HUES48 (cell line): ENCODE results near the gene GAPVD1.
"Not testable (repeated sequence)": the region's sequence is repeated elsewhere in the genome, so short reads cannot be mapped to it uniquely, and the experiment has no call there.

ENCODE experiments used
- H3K27ac ChIP-seq: one replicate; pipeline ENCODE4 v1.7.0; 2013; ENCODE audit warnings: low read depth, low read length, inconsistent platforms
- H3K27me3 ChIP-seq: 2 replicates; pipeline ENCODE4 v1.6.1; 2013; ENCODE audit warnings: mild to moderate bottlenecking, low read length; ENCODE audit not compliant: control insufficient read depth, insufficient read depth
- H3K36me3 ChIP-seq: 2 replicates; pipeline ENCODE4 v1.6.1; 2013; ENCODE audit warnings: low read length; ENCODE audit not compliant: control insufficient read depth, insufficient read depth
- H3K4me1 ChIP-seq: 2 replicates; pipeline ENCODE4 v1.6.1; 2013; ENCODE audit warnings: mild to moderate bottlenecking, low read length; ENCODE audit not compliant: control insufficient read depth, insufficient read depth
- H3K4me3 ChIP-seq: 2 replicates; pipeline ENCODE4 v1.5.1; 2013; ENCODE audit warnings: mild to moderate bottlenecking, low read depth, low read length
- H3K9ac ChIP-seq: 2 replicates; pipeline ENCODE4 v1.6.1; 2013; ENCODE audit warnings: mild to moderate bottlenecking, low read depth, low read length, moderate library complexity
- H3K9me3 ChIP-seq: 2 replicates; pipeline ENCODE4 v1.6.1; 2013; ENCODE audit warnings: low read length; ENCODE audit not compliant: control insufficient read depth, insufficient read depth

The GAPVD1 gene

DNA sequence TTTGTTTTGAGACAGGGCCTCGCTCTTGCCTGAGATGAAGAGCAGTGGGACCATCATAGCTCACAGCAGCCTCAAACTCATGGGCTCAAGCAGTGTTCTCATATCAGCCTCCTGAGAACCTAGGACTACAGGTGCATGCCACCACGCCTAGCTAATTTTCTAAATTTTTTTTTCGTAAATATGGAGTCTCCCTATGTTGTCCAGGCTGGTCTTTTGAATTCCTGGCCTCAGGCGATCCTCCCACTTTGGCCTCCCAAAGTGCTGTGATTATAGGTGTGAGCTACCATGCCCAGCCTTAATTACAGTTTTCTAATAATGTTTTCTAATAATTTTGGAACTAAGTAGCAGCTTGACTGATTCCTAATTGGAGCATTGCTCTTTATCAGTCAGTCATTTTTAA, 15.1 kb downstream of the GAPVD1 start:
- no peak overlapping the region for H3K9ac ChIP-seq
- H3K4me1 ChIP-seq = peaks cover 21% of the 10 kb centered on the region
- no peaks in the 10 kb centered on the region; the same call in 1 of the 2 replicates for H3K36me3 ChIP-seq
- no peak overlapping the region for H3K27ac ChIP-seq
- H3K4me3 ChIP-seq = no peak overlapping the region
- no peaks in the 10 kb centered on the region for H3K9me3 ChIP-seq
- H3K27me3 ChIP-seq = no peaks in the 10 kb centered on the region

DNA sequence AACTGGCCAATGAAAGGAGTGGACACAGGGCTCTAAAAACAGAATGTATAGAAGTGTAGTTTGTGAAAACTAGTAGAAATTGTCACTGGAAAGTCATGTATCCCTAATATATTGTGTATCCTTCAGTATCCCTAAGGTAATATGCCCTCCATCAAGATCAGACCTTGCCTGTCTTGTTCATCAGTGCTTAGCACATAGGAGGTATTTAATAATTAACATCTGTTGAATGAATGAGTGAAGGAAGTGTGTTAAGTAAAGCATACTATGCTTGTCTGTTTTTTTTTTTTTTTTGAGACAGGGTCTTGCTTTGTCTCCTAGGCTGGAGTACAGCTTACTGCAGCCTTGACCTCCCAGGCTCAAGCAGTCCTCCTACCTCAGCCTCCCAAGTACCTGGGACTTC, 15.8 kb downstream of the GAPVD1 start:
- Histone ChIP-seq H3K9me3 (no peaks in the 10 kb centered on the region), H3K4me1 (peaks cover 15% of the 10 kb centered on the region), H3K9ac (no peak overlapping the region), H3K4me3 (no peak overlapping the region), H3K36me3 (no peaks in the 10 kb centered on the region; the same call in 1 of the 2 replicates), H3K27ac (no peak overlapping the region), H3K27me3 (no peaks in the 10 kb centered on the region)

DNA sequence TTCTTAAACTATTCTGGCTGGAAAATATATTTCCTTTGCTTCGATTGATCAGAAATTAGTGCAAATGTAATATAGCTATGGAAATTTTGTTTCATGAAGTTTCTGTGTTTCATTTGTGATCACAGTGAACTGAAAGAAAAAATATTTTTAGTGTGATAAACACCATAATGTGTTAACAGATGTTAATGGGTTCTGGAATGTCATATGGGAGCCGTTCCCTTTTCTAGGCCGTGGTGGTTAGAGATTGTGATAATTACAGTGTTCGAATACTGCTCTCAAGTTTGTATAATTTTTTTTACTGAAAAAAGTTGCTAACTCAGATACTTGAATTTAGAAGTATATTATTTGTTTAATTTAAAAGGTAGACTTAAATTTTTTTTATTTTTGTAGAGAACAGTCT, 19.3 kb downstream of the GAPVD1 start:
- H3K36me3 ChIP-seq = no peaks in the 10 kb centered on the region; the same call in 1 of the 2 replicates
- H3K9ac ChIP-seq = no peak overlapping the region
- H3K4me3 ChIP-seq = no peak overlapping the region
- H3K9me3 ChIP-seq = no peaks in the 10 kb centered on the region
- H3K27ac ChIP-seq = no peak overlapping the region
- peaks cover 4% of the 10 kb centered on the region; the same call in 1 of the 2 replicates for H3K4me1 ChIP-seq
- no peaks in the 10 kb centered on the region for H3K27me3 ChIP-seq

DNA sequence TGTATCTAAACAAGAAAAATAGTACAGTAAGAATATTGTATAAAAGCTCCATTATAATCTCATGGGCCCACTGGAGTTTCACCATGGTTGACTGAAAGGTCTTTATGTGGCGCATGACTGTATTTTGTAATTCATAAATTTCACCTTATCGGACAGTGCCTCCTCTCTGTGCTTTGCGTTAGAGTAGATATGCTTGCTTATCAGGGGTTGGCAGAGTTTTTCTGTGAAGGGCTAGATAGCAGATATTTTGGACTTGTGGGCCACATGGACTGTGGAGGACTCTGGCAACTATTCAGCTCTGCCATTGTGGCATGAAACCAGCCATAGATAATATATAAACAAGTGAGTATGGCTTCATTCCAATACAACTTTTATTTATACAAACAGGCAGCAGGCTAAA, 23.2 kb downstream of the GAPVD1 start:
- no peaks in the 10 kb centered on the region for H3K36me3 ChIP-seq

GRCh38 chr9:125286935-125287433, 25.4 kb downstream of the GAPVD1 start:
- not testable (repeated sequence) for H3K27me3 ChIP-seq, H3K36me3 ChIP-seq, H3K9ac ChIP-seq, H3K4me1 ChIP-seq, H3K9me3 ChIP-seq, H3K27ac ChIP-seq, H3K4me3 ChIP-seq

More for the DNA sequence above, 23.2 kb downstream of the GAPVD1 start:
- no peak overlapping the region for H3K9ac ChIP-seq
- H3K27me3 ChIP-seq = no peaks in the 10 kb centered on the region
- no peak overlapping the region for H3K4me3 ChIP-seq
- no peaks in the 10 kb centered on the region for H3K9me3 ChIP-seq
- no peaks in the 10 kb centered on the region for H3K4me1 ChIP-seq
- H3K27ac ChIP-seq = no peak overlapping the region

GRCh38 chr9:125293134-125293533, 31.5 kb downstream of the GAPVD1 start:
- Histone ChIP-seq H3K9me3 (no peaks in the 10 kb centered on the region), H3K27ac (no peak overlapping the region), H3K4me1 (no peaks in the 10 kb centered on the region), H3K36me3 (no peaks in the 10 kb centered on the region), H3K9ac (no peak overlapping the region), H3K27me3 (no peaks in the 10 kb centered on the region), H3K4me3 (no peak overlapping the region)

GRCh38 chr9:125295657-125296056, 34.0 kb downstream of the GAPVD1 start:
- H3K9me3 ChIP-seq = no peaks in the 10 kb centered on the region
- no peaks in the 10 kb centered on the region for H3K27me3 ChIP-seq
- no peak overlapping the region for H3K27ac ChIP-seq
- no peaks in the 10 kb centered on the region for H3K4me1 ChIP-seq
- H3K9ac ChIP-seq = no peak overlapping the region
- H3K4me3 ChIP-seq = no peak overlapping the region
- peaks cover 6% of the 10 kb centered on the region for H3K36me3 ChIP-seq

GRCh38 chr9:125296843-125297372, 35.3 kb downstream of the GAPVD1 start:
- Histone ChIP-seq H3K4me3 (no peak overlapping the region), H3K36me3 (peaks cover 9% of the 10 kb centered on the region), H3K9ac (no peak overlapping the region), H3K4me1 (no peaks in the 10 kb centered on the region), H3K27me3 (no peaks in the 10 kb centered on the region), H3K9me3 (no peaks in the 10 kb centered on the region), H3K27ac (no peak overlapping the region)

DNA sequence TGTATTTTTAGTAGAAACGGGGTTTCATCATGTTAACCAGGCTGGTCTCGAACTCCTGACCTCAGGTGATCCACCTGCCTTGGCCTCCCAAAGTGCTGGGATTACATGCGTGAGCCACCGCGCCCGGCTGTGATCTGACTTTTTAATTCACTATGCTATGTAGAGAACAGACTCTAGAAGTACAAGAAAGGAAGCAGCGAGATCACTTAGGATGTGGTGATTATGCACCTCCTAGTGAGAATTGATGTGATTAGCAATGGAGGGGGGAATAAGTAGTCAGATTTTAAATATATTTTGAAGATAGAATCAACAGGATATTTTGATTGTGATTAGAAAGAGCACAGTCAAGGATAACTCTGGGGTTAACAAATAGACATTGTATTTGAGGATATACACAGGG, 36.3 kb downstream of the GAPVD1 start:
- H3K27ac ChIP-seq = no peak overlapping the region
- H3K9me3 ChIP-seq = no peaks in the 10 kb centered on the region
- no peaks in the 10 kb centered on the region for H3K4me1 ChIP-seq
- H3K9ac ChIP-seq = no peak overlapping the region
- no peak overlapping the region for H3K4me3 ChIP-seq
- no peaks in the 10 kb centered on the region for H3K27me3 ChIP-seq
- peaks cover 19% of the 10 kb centered on the region for H3K36me3 ChIP-seq

DNA sequence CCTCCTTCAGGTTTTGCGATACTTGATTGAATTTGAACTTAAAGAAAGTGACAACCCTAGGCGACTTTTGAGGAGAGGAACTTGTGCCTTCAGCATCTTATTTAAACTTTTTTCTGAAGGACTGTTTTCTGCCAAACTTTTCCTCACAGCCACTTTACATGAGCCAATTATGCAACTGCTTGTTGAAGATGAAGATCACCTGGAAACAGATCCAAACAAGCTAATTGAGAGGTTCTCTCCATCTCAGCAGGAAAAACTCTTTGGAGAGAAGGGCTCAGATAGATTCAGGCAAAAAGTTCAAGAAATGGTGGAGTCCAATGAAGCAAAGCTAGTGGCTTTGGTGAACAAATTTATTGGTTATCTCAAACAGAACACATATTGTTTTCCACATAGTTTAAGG, 40.6 kb downstream of the GAPVD1 start:
- Histone ChIP-seq H3K27ac (no peak overlapping the region), H3K4me1 (no peaks in the 10 kb centered on the region), H3K9me3 (no peaks in the 10 kb centered on the region), H3K27me3 (no peaks in the 10 kb centered on the region), H3K9ac (no peak overlapping the region), H3K36me3 (peaks cover 43% of the 10 kb centered on the region), H3K4me3 (no peak overlapping the region)

GRCh38 chr9:125304273-125304672, 42.6 kb downstream of the GAPVD1 start:
- Histone ChIP-seq H3K4me1 (no peaks in the 10 kb centered on the region), H3K4me3 (no peak overlapping the region), H3K36me3 (peaks cover 52% of the 10 kb centered on the region), H3K9me3 (no peaks in the 10 kb centered on the region), H3K27me3 (no peaks in the 10 kb centered on the region), H3K9ac (no peak overlapping the region), H3K27ac (no peak overlapping the region)
